ENCODE results near the gene OSGIN1. TPM values are rescaled to one million over a fixed set of nuclear protein-coding genes. Genes with fewer than 3 reads are reported as not detected.

OSGIN1 gene
- total and polyA plus RNA-seq, 2 donors from 2014 or later: 6.3 to 14.5 TPM

GRCh38 chr16:83980794-83981193 is 27.8 kb downstream of the OSGIN1 start:
- Histone ChIP-seq H3K9me3 (ENCODE audit: control insufficient read depth in 2 of 3, insufficient read depth in 1 of 3, low read length in 3 of 3) (peaks cover 0 to 8% (median 2%) of the 10 kb centered on the region in 3 donors), H3K27me3 (ENCODE audit: control insufficient read depth, insufficient read depth, low read length) (no peaks in the 10 kb centered on the region), H3K4me1 (ENCODE audit: control insufficient read depth in 2 of 3, insufficient read depth in 2 of 3, low read depth in 1 of 3, low read length in 3 of 3) (no peaks in the 10 kb centered on the region), H3K27ac (ENCODE audit: low read depth in 2 of 2, low read length in 2 of 2) (no peak overlapping the region), H3K36me3 (ENCODE audit: control insufficient read depth in 2 of 3, insufficient read depth in 3 of 3, low read length in 3 of 3) (no peaks in the 10 kb centered on the region), H3K4me3 (ENCODE audit: low read length in 3 of 3) (no peak overlapping the region), H3K9ac (ENCODE audit: low read length in 3 of 3) (no peak overlapping the region)
- TF ChIP-seq CTCF (IDR thresholded peaks at IDR 0.05; ENCODE audit: borderline replicate concordance, extremely low read depth, insufficient read depth): no peak
- DNase-seq: no peak
- FAIRE-seq: no peak
- intact Hi-C loops (cut with DNase I): no loop called here

GRCh38 chr16:83981799-83982198 is 28.8 kb downstream of the OSGIN1 start:
- peaks cover 0 to 8% (median 2%) of the 10 kb centered on the region in 3 donors for H3K9me3 ChIP-seq (ENCODE audit: control insufficient read depth in 2 of 3, insufficient read depth in 1 of 3, low read length in 3 of 3)
- H3K4me3 ChIP-seq (ENCODE audit: low read length in 3 of 3): no peak overlapping the region
- TF ChIP-seq CTCF (IDR thresholded peaks at IDR 0.05; ENCODE audit: borderline replicate concordance, extremely low read depth, insufficient read depth): no peak
- H3K36me3 ChIP-seq (ENCODE audit: control insufficient read depth in 2 of 3, insufficient read depth in 3 of 3, low read length in 3 of 3): no peaks in the 10 kb centered on the region
- no peaks in the 10 kb centered on the region for H3K27me3 ChIP-seq (ENCODE audit: control insufficient read depth, insufficient read depth, low read length)
- H3K9ac ChIP-seq (ENCODE audit: low read length in 3 of 3): no peak overlapping the region
- FAIRE-seq (no peak), DNase-seq (no peak)
- no peaks in the 10 kb centered on the region for H3K4me1 ChIP-seq (ENCODE audit: control insufficient read depth in 2 of 3, insufficient read depth in 2 of 3, low read depth in 1 of 3, low read length in 3 of 3)
- no peak overlapping the region for H3K27ac ChIP-seq (ENCODE audit: low read depth in 2 of 2, low read length in 2 of 2)
- intact Hi-C loops (cut with DNase I): no loop called here

- H3K9me3 ChIP-seq (ENCODE audit: control insufficient read depth in 2 of 3, insufficient read depth in 1 of 3, low read length in 3 of 3): peaks cover 0 to 3% (median 0%) of the 10 kb centered on the region in 3 donors
- H3K36me3 ChIP-seq (ENCODE audit: control insufficient read depth in 2 of 3, insufficient read depth in 3 of 3, low read length in 3 of 3): no peaks in the 10 kb centered on the region
- FAIRE-seq (no peak), DNase-seq (no peak)
- intact Hi-C loops (cut with DNase I): no loop called here
- no peak for TF ChIP-seq CTCF (IDR thresholded peaks at IDR 0.05; ENCODE audit: borderline replicate concordance, extremely low read depth, insufficient read depth)
- no peaks in the 10 kb centered on the region for H3K27me3 ChIP-seq (ENCODE audit: control insufficient read depth, insufficient read depth, low read length)
- no peak overlapping the region for H3K9ac ChIP-seq (ENCODE audit: low read length in 3 of 3)
- H3K4me3 ChIP-seq (ENCODE audit: low read length in 3 of 3): no peak overlapping the region
- no peaks in the 10 kb centered on the region for H3K4me1 ChIP-seq (ENCODE audit: control insufficient read depth in 2 of 3, insufficient read depth in 2 of 3, low read depth in 1 of 3, low read length in 3 of 3)
- no peak overlapping the region for H3K27ac ChIP-seq (ENCODE audit: low read depth in 2 of 2, low read length in 2 of 2)
Measured at GRCh38 chr16:83983491-83983890, 30.5 kb downstream of the OSGIN1 start.

GRCh38 chr16:83989300-83989699 is 36.3 kb downstream of the OSGIN1 start:
- intact Hi-C loops (cut with DNase I): no loop called here
- Histone ChIP-seq H3K4me1 (ENCODE audit: control insufficient read depth in 2 of 3, insufficient read depth in 2 of 3, low read depth in 1 of 3, low read length in 3 of 3) (peaks cover 0 to 8% (median 4%) of the 10 kb centered on the region in 3 donors), H3K27ac (ENCODE audit: low read depth in 2 of 2, low read length in 2 of 2) (no peak overlapping the region), H3K27me3 (ENCODE audit: control insufficient read depth, insufficient read depth, low read length) (no peaks in the 10 kb centered on the region), H3K9ac (ENCODE audit: low read length in 3 of 3) (no peak overlapping the region), H3K9me3 (ENCODE audit: control insufficient read depth in 2 of 3, insufficient read depth in 1 of 3, low read length in 3 of 3) (no peaks in the 10 kb centered on the region), H3K36me3 (ENCODE audit: control insufficient read depth in 2 of 3, insufficient read depth in 3 of 3, low read length in 3 of 3) (no peaks in the 10 kb centered on the region), H3K4me3 (ENCODE audit: low read length in 3 of 3) (no peak overlapping the region)
- TF ChIP-seq CTCF (IDR thresholded peaks at IDR 0.05; ENCODE audit: borderline replicate concordance, extremely low read depth, insufficient read depth): no peak
- DNase-seq (peak in 3 of 5 donors; percentile 29 to 46 (median 43)), FAIRE-seq (no peak)

All from kidney (tissue), 14 donors.